NAMALWA (cell line): ENCODE data around the gene NDUFS5.
"Not testable (repeated sequence)": the region's sequence is repeated elsewhere in the genome, so short reads cannot be mapped to it uniquely, and the experiment has no call there.

ENCODE experiments used
- DNase-seq: peaks from one replicate; pipeline ENCODE4 v3.0.0-alpha.2; 2015; ENCODE audit warnings: low spot score

NDUFS5 gene

GRCh38 chr1:39026051-39026865, at the start of gene NDUFS5:
TSS of gene NDUFS5 (plus strand) at chr1:39026350. CDS start at chr1:39028725, 2,375 bp downstream.
- DNase-seq: peak; percentile 89

- DNase-seq: peak; percentile 45
Measured at GRCh38 chr1:38977399-38978244, 48.5 kb upstream of the NDUFS5 start.

GRCh38 chr1:38978245-38978542, 48.0 kb upstream of the NDUFS5 start:
- DNase-seq: peak; percentile 15

GRCh38 chr1:38979380-38979779, 46.8 kb upstream of the NDUFS5 start:
- DNase-seq: not testable (repeated sequence)

GRCh38 chr1:38989979-38990378, 36.2 kb upstream of the NDUFS5 start:
- DNase-seq: no peak

- DNase-seq: no peak
Measured at GRCh38 chr1:38990386-38990737, 35.8 kb upstream of the NDUFS5 start.

GRCh38 chr1:38990738-38991637, 35.2 kb upstream of the NDUFS5 start, which contains the start of gene AKIRIN1:
TSS of gene AKIRIN1 (plus strand) at chr1:38991276. CDS start at chr1:38991381, 105 bp downstream.
- DNase-seq: peak; percentile 95

GRCh38 chr1:38991638-38992411, 34.3 kb upstream of the NDUFS5 start:
- no peak for DNase-seq

GRCh38 chr1:38992412-38993111, 33.6 kb upstream of the NDUFS5 start:
- peak; percentile 60 for DNase-seq

- no peak for DNase-seq
Measured at GRCh38 chr1:38994196-38994595, 32.0 kb upstream of the NDUFS5 start.

GRCh38 chr1:38997034-38997900, 28.9 kb upstream of the NDUFS5 start:
- no peak for DNase-seq

- no peak for DNase-seq
Measured at GRCh38 chr1:38997901-38998190, 28.3 kb upstream of the NDUFS5 start.

- no peak for DNase-seq
Measured at GRCh38 chr1:39001516-39002421, 24.4 kb upstream of the NDUFS5 start.

- no peak for DNase-seq
Measured at GRCh38 chr1:39003281-39003680, 22.9 kb upstream of the NDUFS5 start.

GRCh38 chr1:39003794-39004193, 22.4 kb upstream of the NDUFS5 start:
- DNase-seq: no peak

- DNase-seq: no peak
Measured at GRCh38 chr1:39006287-39006686, 19.9 kb upstream of the NDUFS5 start.

GRCh38 chr1:39006726-39007645, 19.2 kb upstream of the NDUFS5 start:
- DNase-seq: no peak

- not testable (repeated sequence) for DNase-seq
Measured at GRCh38 chr1:39014956-39015355, 11.2 kb upstream of the NDUFS5 start.
